NB4 (cell line): Measurements from ENCODE around the gene LILRB2.
"Not testable (repeated sequence)": the region's sequence is repeated elsewhere in the genome, so short reads cannot be mapped to it uniquely, and the experiment has no call there.

Experiments
- POLR2A ChIP-seq: IDR thresholded peaks from 2 replicates; pipeline ENCODE4 v1.6.1; 2011; ENCODE audit warnings: mild to moderate bottlenecking; ENCODE audit not compliant: insufficient read length; ENCODE audit errors: extremely low read depth
- TF ChIP-seq, protein P1 (sequence below): IDR thresholded peaks from one replicate; pipeline ENCODE4 v1.5.1; 2012; ENCODE audit warnings: low read depth, low read length

GRCh38 chr19:54280441-54280840 lies 469 bp downstream of the LILRB2 start:
- TF ChIP-seq, protein P1, sequence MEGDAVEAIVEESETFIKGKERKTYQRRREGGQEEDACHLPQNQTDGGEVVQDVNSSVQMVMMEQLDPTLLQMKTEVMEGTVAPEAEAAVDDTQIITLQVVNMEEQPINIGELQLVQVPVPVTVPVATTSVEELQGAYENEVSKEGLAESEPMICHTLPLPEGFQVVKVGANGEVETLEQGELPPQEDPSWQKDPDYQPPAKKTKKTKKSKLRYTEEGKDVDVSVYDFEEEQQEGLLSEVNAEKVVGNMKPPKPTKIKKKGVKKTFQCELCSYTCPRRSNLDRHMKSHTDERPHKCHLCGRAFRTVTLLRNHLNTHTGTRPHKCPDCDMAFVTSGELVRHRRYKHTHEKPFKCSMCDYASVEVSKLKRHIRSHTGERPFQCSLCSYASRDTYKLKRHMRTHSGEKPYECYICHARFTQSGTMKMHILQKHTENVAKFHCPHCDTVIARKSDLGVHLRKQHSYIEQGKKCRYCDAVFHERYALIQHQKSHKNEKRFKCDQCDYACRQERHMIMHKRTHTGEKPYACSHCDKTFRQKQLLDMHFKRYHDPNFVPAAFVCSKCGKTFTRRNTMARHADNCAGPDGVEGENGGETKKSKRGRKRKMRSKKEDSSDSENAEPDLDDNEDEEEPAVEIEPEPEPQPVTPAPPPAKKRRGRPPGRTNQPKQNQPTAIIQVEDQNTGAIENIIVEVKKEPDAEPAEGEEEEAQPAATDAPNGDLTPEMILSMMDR: not testable (repeated sequence)
- TF ChIP-seq POLR2A: not testable (repeated sequence)
